ENCODE measurements around the gene SPPL2B.

The SPPL2B gene

GRCh38 chr19:2306971-2307370, 21.5 kb upstream of the SPPL2B start:
- TF ChIP-seq CTCF (IDR thresholded peaks at IDR 0.05) = no peak

- no peak for TF ChIP-seq CTCF (IDR thresholded peaks at IDR 0.05)
Observed at GRCh38 chr19:2307518-2308012, 20.9 kb upstream of the SPPL2B start.

- TF ChIP-seq CTCF (IDR thresholded peaks at IDR 0.05) = no peak
Observed at GRCh38 chr19:2308114-2308556, 20.3 kb upstream of the SPPL2B start, which contains the start of gene LINGO3. LINGO3 (minus strand) TSS chr19:2308154; CDS start chr19:2291776, 16,378 bp downstream.

- TF ChIP-seq CTCF (IDR thresholded peaks at IDR 0.05) = no peak
Observed at GRCh38 chr19:2309734-2310362, 18.6 kb upstream of the SPPL2B start.

GRCh38 chr19:2311093-2311492, 17.4 kb upstream of the SPPL2B start:
- TF ChIP-seq CTCF (IDR thresholded peaks at IDR 0.05) = no peak

- TF ChIP-seq CTCF (IDR thresholded peaks at IDR 0.05) = no peak
Observed at GRCh38 chr19:2312820-2313501, 15.5 kb upstream of the SPPL2B start.

GRCh38 chr19:2315121-2315817, 13.2 kb upstream of the SPPL2B start:
- TF ChIP-seq CTCF (IDR thresholded peaks at IDR 0.05) = no peak

Data from LNCAP (cell line).